Fibroblast of lung (primary cell): ENCODE data around the gene KCNE3.

ENCODE experiments used
- CTCF ChIP-seq, 2 donors: IDR thresholded peaks in 1 of 2; conservative IDR thresholded peaks in 1 of 2; 1 replicate in 1 of 2; 2 replicates in 1 of 2; pipeline ENCODE4 v1.5.1; 2011 to 2012; ENCODE audit warnings: low read length in 2 of 2, control low read depth in 1 of 2, inconsistent platforms in 1 of 2, low read depth in 1 of 2, mild to moderate bottlenecking in 1 of 2
- EZH2 ChIP-seq: IDR thresholded peaks from 2 replicates; pipeline ENCODE4 v1.5.1; 2012; ENCODE audit warnings: low read length, control low read depth, mild to moderate bottlenecking; ENCODE audit errors: missing control alignments

- TF ChIP-seq EZH2, result no peak
- TF ChIP-seq CTCF (conservative IDR thresholded peaks at IDR 0.05 in 1 of 2, IDR thresholded peaks at IDR 0.05 in 1 of 2; ENCODE audit: low read depth in 1 of 2, low read length in 2 of 2), result no peak
Observed at GRCh38 chr11:74476536-74476935, 9.2 kb upstream of the KCNE3 start.
